Hematopoietic multipotent progenitor cell (in vitro differentiated cells): Measurements from ENCODE around the gene TFB1M. TPM values are rescaled to one million over a fixed set of nuclear protein-coding genes. Genes with fewer than 3 reads are reported as not detected.
"Not testable (repeated sequence)": the region's sequence is repeated elsewhere in the genome, so short reads cannot be mapped to it uniquely, and the experiment has no call there.

Experiments
- DNase-seq, 3 donors: peaks; one replicate each; pipeline ENCODE4 v3.0.0-alpha.2; 2011 to 2015; ENCODE audit warnings: low read depth in 2 of 3, low spot score in 2 of 3
- total RNA-seq: library from RNA; depleted of rRNA; stranded (reverse); fragments of >200 nt; gene quantifications from one replicate; pipeline ENCODE4 v1.2.3, GENCODE V29; 2012

TFB1M gene
- 18.6 TPM for total RNA-seq

- DNase-seq: peak; percentile 94 to 99 (median 99)
These were observed at the start of gene TFB1M for GRCh38 chr6:155314092-155314772. TFB1M (minus strand) TSS chr6:155314484; CDS start chr6:155314428, 56 bp downstream.

- DNase-seq: peak in 1 of 3 donors; percentile 41
These were observed 49.7 kb upstream of the TFB1M start for GRCh38 chr6:155364021-155364420.

- DNase-seq: not testable (repeated sequence)
These were observed 48.8 kb upstream of the TFB1M start for GRCh38 chr6:155362968-155363632.

GRCh38 chr6:155354167-155354566 is 39.9 kb upstream of the TFB1M start:
- peak in 1 of 3 donors; percentile 9 for DNase-seq

GRCh38 chr6:155352811-155353210 is 38.5 kb upstream of the TFB1M start:
- no peak for DNase-seq

GRCh38 chr6:155352130-155352420 is 37.8 kb upstream of the TFB1M start:
- DNase-seq: no peak

- DNase-seq: no peak
These were observed 37.2 kb upstream of the TFB1M start for GRCh38 chr6:155351273-155352129.

GRCh38 chr6:155349956-155350355 is 35.7 kb upstream of the TFB1M start:
- DNase-seq: no peak

- DNase-seq: no peak
These were observed 34.8 kb upstream of the TFB1M start for GRCh38 chr6:155349129-155349528.

GRCh38 chr6:155347800-155348199 is 33.5 kb upstream of the TFB1M start:
- no peak for DNase-seq

- peak in 1 of 3 donors; percentile 19 for DNase-seq
These were observed 32.7 kb upstream of the TFB1M start for GRCh38 chr6:155346957-155347356.

GRCh38 chr6:155344341-155345006 is 30.2 kb upstream of the TFB1M start:
- DNase-seq: no peak

GRCh38 chr6:155341130-155341828 is 27.0 kb upstream of the TFB1M start:
- DNase-seq: peak in 1 of 3 donors; percentile 13

GRCh38 chr6:155340464-155341129 is 26.3 kb upstream of the TFB1M start:
- DNase-seq: peak in 1 of 3 donors; percentile 18

- not testable (repeated sequence) for DNase-seq
These were observed 25.6 kb upstream of the TFB1M start for GRCh38 chr6:155339929-155340328.

- DNase-seq: not testable (repeated sequence)
These were observed 24.0 kb upstream of the TFB1M start for GRCh38 chr6:155338237-155338636.

- DNase-seq: no peak
These were observed 21.0 kb upstream of the TFB1M start for GRCh38 chr6:155335265-155335664.

GRCh38 chr6:155334073-155334472 is 19.8 kb upstream of the TFB1M start:
- not testable (repeated sequence) for DNase-seq

GRCh38 chr6:155333414-155333813 is 19.1 kb upstream of the TFB1M start:
- no peak for DNase-seq

- no peak for DNase-seq
These were observed 16.6 kb upstream of the TFB1M start for GRCh38 chr6:155330922-155331321.
